Tibial artery (tissue), 4 donors: ENCODE results near the gene SCN3A.

ENCODE experiments used
- DNase-seq, 2 donors: peaks; one replicate each; pipeline ENCODE4 v3.0.0-alpha.2; 2019
- H3K27ac ChIP-seq, 2 donors: fragments of 200-600 bp; sonication (generic) in 1 of 2; 1 replicate in 1 of 2; 2 replicates in 1 of 2; pipeline ENCODE4 v1.5.1; 2018 to 2019; ENCODE audit warnings: mild to moderate bottlenecking in 1 of 2
- H3K27me3 ChIP-seq, 2 donors: fragments of 200-600 bp; sonication (generic) in 1 of 2; one replicate each; pipeline versions ENCODE4 v1.5.1 to v1.6.0; 2016 to 2019
- H3K36me3 ChIP-seq, 3 donors: fragments of 200-600 bp; sonication (generic) in 2 of 3; one replicate each; pipeline ENCODE4 v1.5.1; 2016 to 2019; ENCODE audit warnings: mild to moderate bottlenecking in 2 of 3
- H3K4me1 ChIP-seq, 4 donors: fragments of 200-600 bp; sonication (generic) in 2 of 4; 1 replicate in 3 of 4; 2 replicates in 1 of 4; pipeline ENCODE4 v1.5.1; 2016 to 2019
- H3K4me3 ChIP-seq, 2 donors: fragments of 200-600 bp; sonication (generic) in 1 of 2; 1 replicate in 1 of 2; 2 replicates in 1 of 2; pipeline ENCODE4 v1.5.1; 2018 to 2019; ENCODE audit warnings: mild to moderate bottlenecking in 2 of 2
- H3K9me3 ChIP-seq, 3 donors: fragments of 200-600 bp; sonication (generic) in 1 of 3; one replicate each; pipeline ENCODE4 v1.5.1; 2016 to 2019
- intact Hi-C: fragments of 100-400 bp; cut with DNase I; formaldehyde crosslinking; loops from one replicate; pipeline ENCODE4 v1.15.0; 2023; ENCODE audit warnings: low total_unique reads
- TF ChIP-seq, protein P1 (sequence below), 2 experiments: fragments of 200-600 bp in 1 of 2; fragments of 450-650 bp in 1 of 2; IDR thresholded peaks; one replicate each; pipeline ENCODE4 v1.5.1; 2017 to 2019; ENCODE audit warnings: antibody characterized with exemption in 2 of 2, mild to moderate bottlenecking in 1 of 2, moderate library complexity in 1 of 2

SCN3A gene

DNA sequence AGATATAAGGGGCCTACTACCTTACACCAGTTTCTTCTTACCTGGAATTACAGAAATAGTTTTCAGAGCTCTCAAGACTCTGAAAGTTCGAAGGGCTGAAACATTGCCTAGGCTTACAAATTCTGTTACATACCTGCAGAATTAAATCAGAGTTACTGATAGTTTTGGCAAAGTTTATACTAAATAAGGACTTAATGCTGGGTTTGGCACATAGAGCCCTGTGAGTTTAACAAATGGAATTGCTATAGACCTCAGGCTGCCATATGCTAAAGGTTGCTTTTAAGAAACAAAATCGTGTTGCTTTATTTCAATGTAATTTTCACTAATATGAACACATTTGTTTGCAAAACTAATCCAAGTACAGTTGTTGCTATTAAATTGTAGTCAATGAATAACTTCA, 40.1 kb downstream of the SCN3A start:
- Histone ChIP-seq H3K9me3 (no peaks in the 10 kb centered on the region), H3K4me1 (no peaks in the 10 kb centered on the region), H3K27me3 (no peaks in the 10 kb centered on the region), H3K4me3 (no peak overlapping the region), H3K36me3 (no peaks in the 10 kb centered on the region), H3K27ac (no peak overlapping the region)
- TF ChIP-seq, protein P1, sequence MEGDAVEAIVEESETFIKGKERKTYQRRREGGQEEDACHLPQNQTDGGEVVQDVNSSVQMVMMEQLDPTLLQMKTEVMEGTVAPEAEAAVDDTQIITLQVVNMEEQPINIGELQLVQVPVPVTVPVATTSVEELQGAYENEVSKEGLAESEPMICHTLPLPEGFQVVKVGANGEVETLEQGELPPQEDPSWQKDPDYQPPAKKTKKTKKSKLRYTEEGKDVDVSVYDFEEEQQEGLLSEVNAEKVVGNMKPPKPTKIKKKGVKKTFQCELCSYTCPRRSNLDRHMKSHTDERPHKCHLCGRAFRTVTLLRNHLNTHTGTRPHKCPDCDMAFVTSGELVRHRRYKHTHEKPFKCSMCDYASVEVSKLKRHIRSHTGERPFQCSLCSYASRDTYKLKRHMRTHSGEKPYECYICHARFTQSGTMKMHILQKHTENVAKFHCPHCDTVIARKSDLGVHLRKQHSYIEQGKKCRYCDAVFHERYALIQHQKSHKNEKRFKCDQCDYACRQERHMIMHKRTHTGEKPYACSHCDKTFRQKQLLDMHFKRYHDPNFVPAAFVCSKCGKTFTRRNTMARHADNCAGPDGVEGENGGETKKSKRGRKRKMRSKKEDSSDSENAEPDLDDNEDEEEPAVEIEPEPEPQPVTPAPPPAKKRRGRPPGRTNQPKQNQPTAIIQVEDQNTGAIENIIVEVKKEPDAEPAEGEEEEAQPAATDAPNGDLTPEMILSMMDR (IDR thresholded peaks at IDR 0.05): no peak
- no peak for DNase-seq
- intact Hi-C loops: no loop called here

DNA sequence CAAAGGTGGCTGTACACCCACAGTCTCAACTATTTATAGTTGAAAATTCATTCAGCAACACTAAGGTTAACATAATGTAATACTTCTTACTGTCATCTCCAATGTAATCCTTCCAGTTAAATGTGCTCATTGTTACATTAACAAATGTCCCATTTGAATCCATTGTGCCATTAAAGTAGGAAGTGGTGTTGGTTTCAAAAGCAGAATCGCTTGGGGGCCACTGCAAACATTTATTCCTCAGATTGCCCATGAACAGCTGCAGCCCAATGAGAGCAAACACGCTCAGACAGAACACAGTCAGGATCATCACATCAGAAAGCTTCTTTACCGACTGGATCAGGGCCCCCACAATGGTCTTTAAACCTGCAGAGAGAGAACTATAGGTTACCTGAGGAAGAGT, 41.4 kb downstream of the SCN3A start:
- TF ChIP-seq, protein P1 (IDR thresholded peaks at IDR 0.05): no peak
- H3K4me3 ChIP-seq: no peak overlapping the region
- H3K4me1 ChIP-seq: no peaks in the 10 kb centered on the region
- no peak overlapping the region for H3K27ac ChIP-seq
- intact Hi-C loops: no loop called here
- DNase-seq: no peak
- H3K27me3 ChIP-seq: no peaks in the 10 kb centered on the region
- no peaks in the 10 kb centered on the region for H3K36me3 ChIP-seq
- H3K9me3 ChIP-seq: no peaks in the 10 kb centered on the region

DNA sequence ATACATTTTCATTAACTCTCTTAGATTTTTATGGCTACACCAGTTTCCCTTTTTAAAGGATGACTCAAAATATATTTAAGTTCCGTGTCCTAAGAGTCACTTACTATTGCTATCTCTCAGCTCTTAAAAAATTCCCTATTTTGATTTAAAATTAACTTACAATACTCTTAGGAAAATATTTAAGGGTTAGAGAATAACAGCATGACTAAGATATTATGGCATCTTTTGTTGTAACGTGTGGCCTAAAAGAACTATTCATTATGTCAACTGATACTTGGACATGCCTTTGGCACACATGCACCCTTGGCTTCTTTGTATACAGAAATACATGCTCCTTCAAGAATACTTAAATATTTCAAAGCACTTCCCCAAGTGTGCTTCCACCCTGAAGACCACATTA, 42.3 kb downstream of the SCN3A start:
- Histone ChIP-seq H3K27ac (no peak overlapping the region), H3K9me3 (no peaks in the 10 kb centered on the region), H3K4me1 (no peaks in the 10 kb centered on the region), H3K36me3 (no peaks in the 10 kb centered on the region), H3K27me3 (no peaks in the 10 kb centered on the region), H3K4me3 (no peak overlapping the region)
- TF ChIP-seq, protein P1 (IDR thresholded peaks at IDR 0.05): no peak
- DNase-seq: no peak
- intact Hi-C loops: no loop called here

DNA sequence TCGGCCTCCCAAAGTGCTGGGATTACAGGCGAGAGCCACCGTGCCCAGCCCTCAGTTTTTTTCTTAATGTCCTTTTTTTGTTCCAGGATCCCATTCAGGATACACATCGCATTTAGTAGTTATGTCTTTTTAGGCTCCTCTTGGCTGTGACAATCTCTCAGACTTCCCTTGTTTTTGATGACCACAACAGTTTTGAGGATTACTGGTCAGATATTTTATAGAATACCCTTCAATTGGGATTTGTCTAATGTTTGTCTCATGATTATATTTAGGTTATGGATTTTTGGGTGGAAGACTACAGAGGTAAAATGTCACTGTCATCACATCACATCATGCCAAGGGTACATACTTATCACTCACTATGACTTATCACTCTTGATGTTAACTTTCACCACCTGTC, 46.7 kb downstream of the SCN3A start:
- TF ChIP-seq, protein P1 (IDR thresholded peaks at IDR 0.05): no peak
- Histone ChIP-seq H3K36me3 (no peaks in the 10 kb centered on the region), H3K4me1 (no peaks in the 10 kb centered on the region), H3K4me3 (no peak overlapping the region), H3K27me3 (no peaks in the 10 kb centered on the region), H3K9me3 (no peaks in the 10 kb centered on the region), H3K27ac (no peak overlapping the region)
- no peak for DNase-seq
- intact Hi-C loops: no loop called here

DNA sequence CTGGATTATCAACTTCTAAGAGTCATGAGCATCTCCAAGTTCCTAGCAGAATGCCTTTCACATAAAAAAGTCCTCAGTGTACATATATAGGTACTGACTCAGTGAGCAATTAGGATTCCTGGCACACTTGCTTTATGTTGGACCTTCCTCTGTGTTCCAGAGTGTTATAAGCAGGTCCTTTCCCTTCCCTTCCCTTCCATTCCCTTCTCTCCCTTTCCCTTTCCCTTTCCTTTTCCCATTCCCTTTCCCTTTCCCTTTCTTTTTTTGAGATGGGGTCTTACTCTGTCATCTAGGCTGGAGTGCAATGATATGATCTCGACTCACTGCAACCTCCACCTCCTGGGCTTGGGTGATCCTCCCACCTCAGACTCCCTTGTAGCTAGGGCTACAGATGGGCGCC, 48.7 kb downstream of the SCN3A start:
- H3K27ac ChIP-seq: no peak overlapping the region
- TF ChIP-seq, protein P1 (IDR thresholded peaks at IDR 0.05): no peak
- H3K4me1 ChIP-seq: no peaks in the 10 kb centered on the region
- no peaks in the 10 kb centered on the region for H3K9me3 ChIP-seq
- DNase-seq: no peak
- no peak overlapping the region for H3K4me3 ChIP-seq
- intact Hi-C loops: no loop called here
- H3K36me3 ChIP-seq: no peaks in the 10 kb centered on the region
- H3K27me3 ChIP-seq: no peaks in the 10 kb centered on the region

DNA sequence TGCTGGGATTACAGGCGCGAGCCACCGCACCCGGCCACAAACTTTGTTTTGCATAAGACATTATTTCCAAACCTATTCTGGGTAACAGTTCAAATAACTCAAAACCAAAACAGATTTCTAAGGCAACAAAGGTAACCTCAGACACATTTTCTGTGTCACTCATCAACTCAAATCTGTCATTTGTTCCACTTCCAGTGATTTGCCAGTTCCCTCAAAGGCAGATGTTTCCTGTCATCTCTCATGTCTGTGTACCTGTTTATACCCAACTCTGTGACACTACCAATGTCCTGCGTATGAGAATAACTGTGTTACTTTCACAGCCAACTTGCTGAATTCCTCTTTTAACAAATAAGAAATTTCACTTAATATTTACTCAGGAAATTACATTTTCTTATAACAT, 54.4 kb downstream of the SCN3A start:
- no peak for DNase-seq
- intact Hi-C loops: no loop called here
- Histone ChIP-seq H3K4me3 (no peak overlapping the region), H3K9me3 (no peaks in the 10 kb centered on the region), H3K36me3 (no peaks in the 10 kb centered on the region), H3K27ac (no peak overlapping the region), H3K27me3 (no peaks in the 10 kb centered on the region), H3K4me1 (no peaks in the 10 kb centered on the region)
- TF ChIP-seq, protein P1 (IDR thresholded peaks at IDR 0.05): no peak
